Naive thymus-derived CD8-positive, alpha-beta T cell (primary cell): ENCODE measurements around the gene C1S. TPM values are rescaled to one million over a fixed set of nuclear protein-coding genes. Genes with fewer than 3 reads are reported as not detected.
"Not testable (repeated sequence)": the region's sequence is repeated elsewhere in the genome, so short reads cannot be mapped to it uniquely, and the experiment has no call there.

Experiments
- ATAC-seq, 2 donors: fragments of 150-1000 bp; cut with Tn5 transposase in 1 of 2; sonication (Bioruptor Pico), chemical (Tn5 transposase) in 1 of 2; 1 replicate in 1 of 2; 2 replicates in 1 of 2; pipeline ENCODE4 v1.10.0; 2021; ENCODE audit warnings: mild to moderate bottlenecking in 2 of 2, moderate library complexity in 2 of 2
- POLR2A ChIA-PET: fragments of 350-600 bp; sonication (Branson Sonifier 250); formaldehyde crosslinking; loops from one replicate; lab custom pipeline; 2021; ENCODE audit warnings: antibody characterized with exemption; lab: Charles Lee
- DNase-seq, 10 donors: peaks; one replicate each; pipeline versions ENCODE4 v3.0.0 to v3.0.0-alpha.2; 2020 to 2022
- H3K27ac Mint-ChIP-seq, 10 donors: one replicate each; pipeline ENCODE4 v1.8.0; 2020 to 2022; ENCODE audit warnings: mild to moderate bottlenecking in 10 of 10, mixed read lengths in 10 of 10, moderate library complexity in 4 of 10, inconsistent platforms in 1 of 10
- H3K27me3 Mint-ChIP-seq, 5 donors: one replicate each; pipeline ENCODE4 v1.8.0; 2021 to 2022; ENCODE audit warnings: mixed read lengths in 5 of 5
- H3K36me3 Mint-ChIP-seq, 3 donors: one replicate each; pipeline ENCODE4 v1.8.0; 2020 to 2022; ENCODE audit warnings: mixed read lengths in 3 of 3, mild to moderate bottlenecking in 2 of 3, inconsistent platforms in 1 of 3
- H3K4me1 Mint-ChIP-seq, 4 donors: one replicate each; pipeline ENCODE4 v1.8.0; 2021 to 2022; ENCODE audit warnings: mixed read lengths in 4 of 4
- H3K4me3 Mint-ChIP-seq, 10 donors: one replicate each; pipeline ENCODE4 v1.8.0; 2020 to 2022; ENCODE audit warnings: mild to moderate bottlenecking in 10 of 10, mixed read lengths in 10 of 10, moderate library complexity in 6 of 10, inconsistent platforms in 1 of 10
- H3K9me3 Mint-ChIP-seq, 9 donors: one replicate each; pipeline ENCODE4 v1.8.0; 2020 to 2022; ENCODE audit warnings: mixed read lengths in 9 of 9, mild to moderate bottlenecking in 3 of 9, inconsistent platforms in 1 of 9, moderate library complexity in 1 of 9
- polyA plus RNA-seq, 3 donors: library from polyadenylated mRNA; unstranded; fragments of 300-500 nt; fragmentation: Illumina TruSeq; gene quantifications; one replicate each; pipeline ENCODE4 v1.2.3, GENCODE V29; 2021
- total RNA-seq, 8 experiments: library from RNA in 2 of 8; stranded (reverse) in 2 of 8; gene quantifications; one replicate each; pipeline ENCODE4 v1.2.3 and lab custom pipeline; 2021 to 2026

C1S gene
- total and polyA plus RNA-seq, 5 experiments from 2014 or later, result 0.15 to 3.3 (median 2.3) TPM; not detected in 2

GRCh38 chr12:7099290-7099996, 38.9 kb downstream of the C1S start:
- ATAC-seq (no peak), DNase-seq (no peak)
- no peaks in the 10 kb centered on the region for H3K9me3 Mint-ChIP-seq
- H3K27me3 Mint-ChIP-seq, result no peaks in the 10 kb centered on the region
- H3K36me3 Mint-ChIP-seq, result peaks cover 0 to 31% (median 0%) of the 10 kb centered on the region in 3 donors
- POLR2A ChIA-PET, result interaction anchor here (0.7 kb wide), 3 partner anchors 14 to 225 kb away, joined by 3 to 4 read pairs (median 4); no protein-coding TSS in a partner anchor
- peak overlapping the region in 3 of 10 donors; percentile 31 to 80 (median 40) for H3K27ac Mint-ChIP-seq
- H3K4me3 Mint-ChIP-seq, result no peak overlapping the region
- peaks cover 14 to 28% (median 18%) of the 10 kb centered on the region in 4 donors for H3K4me1 Mint-ChIP-seq

GRCh38 chr12:7100239-7100638, 39.7 kb downstream of the C1S start:
- no peak overlapping the region for H3K27ac Mint-ChIP-seq
- DNase-seq (no peak), ATAC-seq (no peak)
- H3K4me1 Mint-ChIP-seq, result peaks cover 14 to 34% (median 18%) of the 10 kb centered on the region in 4 donors
- peaks cover 0 to under 1% (median 0%) of the 10 kb centered on the region in 9 donors for H3K9me3 Mint-ChIP-seq
- no peak overlapping the region for H3K4me3 Mint-ChIP-seq
- H3K36me3 Mint-ChIP-seq, result peaks cover 0 to 31% (median 0%) of the 10 kb centered on the region in 3 donors
- no peaks in the 10 kb centered on the region for H3K27me3 Mint-ChIP-seq
- POLR2A ChIA-PET, result interaction anchor here (0.6 kb wide), 1 partner anchor 167 kb away, joined by 3 read pairs; no protein-coding TSS in a partner anchor

DNA sequence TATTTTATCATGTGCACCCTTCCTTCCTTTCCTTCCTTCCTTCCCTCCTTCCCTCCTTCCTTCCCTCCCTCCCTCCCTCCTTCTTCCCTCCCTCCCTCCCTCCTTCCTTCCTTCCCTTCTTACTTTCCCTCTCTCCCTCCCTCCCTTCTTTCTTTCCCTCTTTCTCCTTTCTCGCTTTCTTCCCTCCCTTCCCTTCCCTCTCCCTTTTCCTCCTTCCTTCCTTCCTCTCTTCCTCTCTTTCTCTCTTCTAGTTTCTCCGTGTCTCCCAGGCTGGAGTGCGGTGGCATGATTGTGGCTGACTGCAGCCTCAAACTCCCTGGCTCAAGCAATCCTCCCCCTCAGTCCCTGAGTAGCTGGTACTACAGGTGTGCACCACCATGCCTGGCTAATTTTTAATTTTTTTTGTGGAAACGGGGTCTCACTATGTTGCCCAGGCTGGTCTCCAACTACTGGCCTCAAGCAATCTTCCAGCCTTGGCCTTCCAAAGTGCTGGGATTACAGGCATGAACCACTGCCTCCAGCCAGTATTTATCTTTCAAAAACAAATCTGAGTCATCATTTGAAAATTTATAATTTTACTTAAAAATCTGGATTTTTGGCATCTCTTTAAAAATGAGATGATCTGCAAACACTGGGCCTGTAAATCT, 40.7 kb downstream of the C1S start:
- ATAC-seq (no peak), DNase-seq (no peak)
- H3K27me3 Mint-ChIP-seq, result no peaks in the 10 kb centered on the region
- H3K4me1 Mint-ChIP-seq, result peaks cover 21 to 41% (median 25%) of the 10 kb centered on the region in 4 donors
- H3K27ac Mint-ChIP-seq, result peak overlapping the region in 1 of 10 donors; percentile 46
- POLR2A ChIA-PET, result interaction anchor here (0.6 kb wide), 1 partner anchor 168 kb away, joined by 3 read pairs; no protein-coding TSS in a partner anchor
- H3K36me3 Mint-ChIP-seq, result peaks cover 6 to 35% (median 8%) of the 10 kb centered on the region in 3 donors
- H3K9me3 Mint-ChIP-seq, result peaks cover 1 to 10% (median 5%) of the 10 kb centered on the region in 9 donors
- H3K4me3 Mint-ChIP-seq, result no peak overlapping the region

- Mint-ChIP-seq H3K4me1 (peaks cover 23 to 46% (median 31%) of the 10 kb centered on the region in 4 donors), H3K9me3 (peaks cover 1 to 15% (median 9%) of the 10 kb centered on the region in 9 donors), H3K4me3 (no peak overlapping the region), H3K27me3 (no peaks in the 10 kb centered on the region), H3K27ac (peak overlapping the region in 4 of 10 donors; percentile 37 to 73 (median 56)), H3K36me3 (peaks cover 10 to 37% (median 13%) of the 10 kb centered on the region in 3 donors)
- POLR2A ChIA-PET, result no interaction called here
- DNase-seq (no peak), ATAC-seq (no peak)
Measured at GRCh38 chr12:7101694-7102131, 41.2 kb downstream of the C1S start.

GRCh38 chr12:7102582-7102981, 42.1 kb downstream of the C1S start:
- POLR2A ChIA-PET, result no interaction called here
- peaks cover 23 to 49% (median 36%) of the 10 kb centered on the region in 4 donors for H3K4me1 Mint-ChIP-seq
- peaks cover 1 to 16% (median 9%) of the 10 kb centered on the region in 9 donors for H3K9me3 Mint-ChIP-seq
- H3K27me3 Mint-ChIP-seq, result no peaks in the 10 kb centered on the region
- no peak overlapping the region for H3K4me3 Mint-ChIP-seq
- DNase-seq (no peak), ATAC-seq (no peak)
- peak overlapping the region in 9 of 10 donors; percentile 0 to 87 (median 60) for H3K27ac Mint-ChIP-seq
- H3K36me3 Mint-ChIP-seq, result peaks cover 10 to 37% (median 13%) of the 10 kb centered on the region in 3 donors

DNA sequence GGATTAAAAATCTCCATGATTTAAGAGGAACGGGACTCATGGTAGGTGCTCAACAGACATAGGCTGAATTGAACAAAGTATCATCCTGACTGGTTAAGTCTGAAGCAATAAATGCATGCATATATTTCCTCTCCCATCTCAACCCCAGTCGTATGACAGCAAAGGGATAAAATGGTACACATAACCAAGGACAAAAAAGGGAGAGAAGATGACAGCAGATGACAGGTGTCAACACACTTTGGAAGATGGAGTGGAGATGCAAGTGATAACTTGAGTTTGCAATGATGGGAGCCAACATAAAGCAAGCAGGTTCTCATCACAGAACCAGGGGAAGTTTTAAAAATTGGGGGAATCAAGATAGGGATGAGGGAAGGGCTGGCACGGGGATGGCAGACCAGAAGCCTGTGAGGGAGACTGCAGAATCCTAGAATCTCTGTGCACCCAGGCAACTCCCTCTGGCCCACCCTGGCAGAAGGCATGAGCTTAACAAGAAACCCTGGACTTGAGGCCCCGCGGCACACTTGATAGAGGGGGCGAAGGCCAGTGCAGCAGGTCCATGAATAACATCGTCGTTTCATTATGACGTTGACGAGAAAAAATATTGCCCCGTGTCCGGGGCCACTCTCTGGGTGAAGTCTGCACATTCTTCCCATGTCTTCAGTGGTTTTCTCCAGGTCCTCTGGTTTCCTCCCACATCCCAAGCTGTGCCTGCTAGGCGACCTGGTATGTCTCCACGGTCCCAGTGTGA, 43.5 kb downstream of the C1S start:
- H3K27me3 Mint-ChIP-seq, result no peaks in the 10 kb centered on the region
- POLR2A ChIA-PET, result interaction anchor here (1.1 kb wide), 1 partner anchor 161 kb away, joined by 4 read pairs; the partner anchor contains the start of gene RNU7-1
- H3K36me3 Mint-ChIP-seq, result peaks cover 10 to 31% (median 13%) of the 10 kb centered on the region in 3 donors
- ATAC-seq (no peak), DNase-seq (no peak)
- H3K4me1 Mint-ChIP-seq, result peaks cover 31 to 59% (median 46%) of the 10 kb centered on the region in 4 donors
- peak overlapping the region in 6 of 10 donors; percentile 12 to 70 (median 42) for H3K27ac Mint-ChIP-seq
- H3K9me3 Mint-ChIP-seq, result peaks cover 1 to 16% (median 9%) of the 10 kb centered on the region in 9 donors
- H3K4me3 Mint-ChIP-seq, result no peak overlapping the region

- Mint-ChIP-seq H3K4me3 (peak overlapping the region; percentile 25 to 72 (median 51)), H3K27me3 (no peaks in the 10 kb centered on the region), H3K4me1 (peaks cover 38 to 67% (median 55%) of the 10 kb centered on the region in 4 donors), H3K9me3 (peaks cover 1 to 16% (median 9%) of the 10 kb centered on the region in 9 donors), H3K27ac (peak overlapping the region in 7 of 10 donors; percentile 12 to 79 (median 72)), H3K36me3 (peaks cover 10 to 24% (median 13%) of the 10 kb centered on the region in 3 donors)
- no peak for DNase-seq
- POLR2A ChIA-PET, result no interaction called here
- no peak for ATAC-seq
Measured at GRCh38 chr12:7106082-7106481, 45.6 kb downstream of the C1S start.

GRCh38 chr12:7107181-7107580, 46.7 kb downstream of the C1S start:
- H3K4me3 Mint-ChIP-seq, result peak overlapping the region in 9 of 10 donors; percentile 11 to 93 (median 33)
- peak overlapping the region in 5 of 10 donors; percentile 25 to 79 (median 68) for H3K27ac Mint-ChIP-seq
- H3K36me3 Mint-ChIP-seq, result peaks cover 10 to 22% (median 13%) of the 10 kb centered on the region in 3 donors
- not testable (repeated sequence) for ATAC-seq, DNase-seq, H3K27me3 Mint-ChIP-seq
- H3K9me3 Mint-ChIP-seq, result peaks cover 1 to 16% (median 9%) of the 10 kb centered on the region in 9 donors
- POLR2A ChIA-PET, result interaction anchor here (0.5 to 3.1 kb wide), 14 partner anchors 16 to 1137 kb away, joined by 3 to 23 read pairs (median 3); partner anchors contain the start of genes C12orf57, CDCA3, MLF2 and PEX5
- peaks cover 36 to 63% (median 55%) of the 10 kb centered on the region in 4 donors for H3K4me1 Mint-ChIP-seq

GRCh38 chr12:7107636-7108002, 47.1 kb downstream of the C1S start:
- POLR2A ChIA-PET, result interaction anchor here (0.5 to 3.1 kb wide), 21 partner anchors 10 to 596 kb away, joined by 3 to 23 read pairs (median 4); partner anchors contain the start of genes C12orf57, CDCA3, COPS7A and EMG1
- H3K36me3 Mint-ChIP-seq, result peaks cover 10 to 18% (median 13%) of the 10 kb centered on the region in 3 donors
- ATAC-seq, result no peak
- peak overlapping the region; percentile 90 to 96 (median 94) for H3K4me3 Mint-ChIP-seq
- H3K9me3 Mint-ChIP-seq, result peaks cover 1 to 16% (median 9%) of the 10 kb centered on the region in 9 donors
- DNase-seq, result no peak
- no peaks in the 10 kb centered on the region for H3K27me3 Mint-ChIP-seq
- H3K4me1 Mint-ChIP-seq, result peaks cover 32 to 59% (median 51%) of the 10 kb centered on the region in 4 donors
- peak overlapping the region; percentile 89 to 97 (median 94) for H3K27ac Mint-ChIP-seq

DNA sequence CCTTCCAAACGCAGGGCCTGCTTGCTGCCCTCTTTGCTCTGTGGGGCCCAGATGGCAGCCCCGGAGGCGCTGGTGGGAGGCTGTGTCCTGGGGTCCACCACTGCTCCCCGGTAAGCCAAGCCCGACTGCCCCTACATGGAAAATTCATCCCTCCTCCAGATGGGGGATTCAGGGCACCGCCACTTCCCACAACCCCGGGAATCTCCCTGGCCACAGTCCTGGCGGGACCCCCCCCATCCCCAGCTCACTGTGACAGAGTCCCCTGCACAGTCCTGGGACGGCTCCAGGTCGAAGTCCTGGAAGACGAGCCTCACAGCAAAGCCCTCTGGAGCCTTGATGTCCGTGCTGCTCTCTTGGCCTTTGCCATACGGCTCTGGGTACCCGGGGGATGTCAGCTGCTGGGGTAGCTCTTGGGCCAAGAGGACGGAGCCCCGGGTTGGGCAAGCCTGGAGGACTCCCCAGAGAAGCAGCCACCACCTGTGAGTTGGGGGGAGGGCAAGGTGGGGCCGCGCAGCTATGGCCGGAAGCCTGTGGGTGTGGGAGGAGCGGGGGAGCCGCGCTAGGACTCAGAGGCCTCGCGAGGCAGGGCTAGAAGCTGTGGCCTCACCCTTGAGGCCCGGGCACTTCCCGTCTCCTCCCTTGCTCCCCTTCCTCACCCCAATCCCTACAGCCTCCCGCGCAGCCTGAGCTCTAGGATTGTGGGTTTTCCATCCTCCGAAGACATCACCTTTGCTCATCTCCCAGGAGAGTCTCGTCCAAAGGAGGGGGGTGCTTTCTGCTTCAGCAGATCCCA, 47.7 kb downstream of the C1S start:
- Mint-ChIP-seq H3K4me1 (peaks cover 29 to 55% (median 49%) of the 10 kb centered on the region in 4 donors), H3K9me3 (peaks cover 1 to 16% (median 9%) of the 10 kb centered on the region in 9 donors)
- ATAC-seq, result peak; percentile 94 to 95

More for the DNA sequence above, 47.7 kb downstream of the C1S start:
- POLR2A ChIA-PET, result interaction anchor here (0.5 to 3.1 kb wide), 22 partner anchors 11 to 402 kb away, joined by 3 to 23 read pairs (median 6); partner anchors contain the start of genes C12orf57, CDCA3, COPS7A and EMG1
- peak overlapping the region; percentile 89 to 97 (median 94) for H3K27ac Mint-ChIP-seq
- peaks cover 10 to 15% (median 13%) of the 10 kb centered on the region in 3 donors for H3K36me3 Mint-ChIP-seq
- H3K4me3 Mint-ChIP-seq, result peak overlapping the region; percentile 90 to 96 (median 94)
- DNase-seq, result peak; percentile 43 to 85 (median 66)
- no peaks in the 10 kb centered on the region for H3K27me3 Mint-ChIP-seq
